ENCODE measurements around the gene ZC3H12D. TPM values are rescaled to one million over a fixed set of nuclear protein-coding genes. Genes with fewer than 3 reads are reported as not detected.
A peak's percentile ranks its signal among the peaks of the same experiment; 100 is the strongest.

Gene ZC3H12D
- total and polyA plus RNA-seq, 2 of the 13 experiments (the other 11 are each of a cell fraction or from before 2014, with no cell fraction given) = 1.2 to 2.7 TPM

GRCh38 chr6:149499066-149499465 is 14.3 kb upstream of the ZC3H12D start (continued):
- TF ChIP-seq TFDP2 (CRISPR knock-in tag; IDR thresholded peaks at IDR 0.05) (no peak), RARA (CRISPR knock-in tag; IDR thresholded peaks at IDR 0.05) (peak; percentile 41; the same call in 1 of the 2 replicates), FOSL2 (CRISPR knock-in tag; IDR thresholded peaks at IDR 0.05) (peak; percentile 38; the same call in 1 of the 2 replicates), ZNF335 (CRISPR knock-in tag; IDR thresholded peaks at IDR 0.05) (0 out of 2 replicates have a peak, but pooled peaks have one; percentile 25), SOX5 (CRISPR knock-in tag; IDR thresholded peaks at IDR 0.05; ENCODE audit: borderline replicate concordance) (peak; percentile 27; the same call in 1 of the 2 replicates), FOXA3 (CRISPR knock-in tag; IDR thresholded peaks at IDR 0.05) (peak; percentile 69), MXD4 (CRISPR knock-in tag; IDR thresholded peaks at IDR 0.05) (no peak), CREB1 (IDR thresholded peaks at IDR 0.05) (no peak), CREB1 (CRISPR knock-in tag; IDR thresholded peaks at IDR 0.05) (0 out of 2 replicates have a peak, but pooled peaks have one; percentile 20), MTA3 (CRISPR knock-in tag; IDR thresholded peaks at IDR 0.05) (no peak)
- TF ChIP-seq, protein P1, sequence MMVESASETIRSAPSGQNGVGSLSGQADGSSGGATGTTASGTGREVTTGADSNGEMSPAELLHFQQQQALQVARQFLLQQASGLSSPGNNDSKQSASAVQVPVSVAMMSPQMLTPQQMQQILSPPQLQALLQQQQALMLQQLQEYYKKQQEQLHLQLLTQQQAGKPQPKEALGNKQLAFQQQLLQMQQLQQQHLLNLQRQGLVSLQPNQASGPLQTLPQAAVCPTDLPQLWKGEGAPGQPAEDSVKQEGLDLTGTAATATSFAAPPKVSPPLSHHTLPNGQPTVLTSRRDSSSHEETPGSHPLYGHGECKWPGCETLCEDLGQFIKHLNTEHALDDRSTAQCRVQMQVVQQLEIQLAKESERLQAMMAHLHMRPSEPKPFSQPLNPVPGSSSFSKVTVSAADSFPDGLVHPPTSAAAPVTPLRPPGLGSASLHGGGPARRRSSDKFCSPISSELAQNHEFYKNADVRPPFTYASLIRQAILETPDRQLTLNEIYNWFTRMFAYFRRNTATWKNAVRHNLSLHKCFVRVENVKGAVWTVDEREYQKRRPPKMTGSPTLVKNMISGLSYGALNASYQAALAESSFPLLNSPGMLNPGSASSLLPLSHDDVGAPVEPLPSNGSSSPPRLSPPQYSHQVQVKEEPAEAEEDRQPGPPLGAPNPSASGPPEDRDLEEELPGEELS (CRISPR knock-in tag; IDR thresholded peaks at IDR 0.05) = 0 out of 2 replicates have a peak, but pooled peaks have one; percentile 30
- TF ChIP-seq, protein P2, sequence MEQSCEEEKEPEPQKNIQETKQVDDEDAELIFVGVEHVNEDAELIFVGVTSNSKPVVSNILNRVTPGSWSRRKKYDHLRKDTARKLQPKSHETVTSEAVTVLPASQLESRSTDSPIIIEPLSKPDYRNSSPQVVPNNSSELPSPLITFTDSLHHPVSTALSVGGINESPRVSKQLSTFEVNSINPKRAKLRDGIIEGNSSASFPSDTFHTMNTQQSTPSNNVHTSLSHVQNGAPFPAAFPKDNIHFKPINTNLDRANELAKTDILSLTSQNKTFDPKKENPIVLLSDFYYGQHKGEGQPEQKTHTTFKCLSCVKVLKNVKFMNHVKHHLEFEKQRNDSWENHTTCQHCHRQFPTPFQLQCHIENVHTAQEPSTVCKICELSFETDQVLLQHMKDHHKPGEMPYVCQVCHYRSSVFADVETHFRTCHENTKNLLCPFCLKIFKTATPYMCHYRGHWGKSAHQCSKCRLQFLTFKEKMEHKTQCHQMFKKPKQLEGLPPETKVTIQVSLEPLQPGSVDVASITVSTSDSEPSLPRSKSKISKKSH (CRISPR knock-in tag; IDR thresholded peaks at IDR 0.05; ENCODE audit: borderline replicate concordance) = no peak
- TF ChIP-seq, protein P3, sequence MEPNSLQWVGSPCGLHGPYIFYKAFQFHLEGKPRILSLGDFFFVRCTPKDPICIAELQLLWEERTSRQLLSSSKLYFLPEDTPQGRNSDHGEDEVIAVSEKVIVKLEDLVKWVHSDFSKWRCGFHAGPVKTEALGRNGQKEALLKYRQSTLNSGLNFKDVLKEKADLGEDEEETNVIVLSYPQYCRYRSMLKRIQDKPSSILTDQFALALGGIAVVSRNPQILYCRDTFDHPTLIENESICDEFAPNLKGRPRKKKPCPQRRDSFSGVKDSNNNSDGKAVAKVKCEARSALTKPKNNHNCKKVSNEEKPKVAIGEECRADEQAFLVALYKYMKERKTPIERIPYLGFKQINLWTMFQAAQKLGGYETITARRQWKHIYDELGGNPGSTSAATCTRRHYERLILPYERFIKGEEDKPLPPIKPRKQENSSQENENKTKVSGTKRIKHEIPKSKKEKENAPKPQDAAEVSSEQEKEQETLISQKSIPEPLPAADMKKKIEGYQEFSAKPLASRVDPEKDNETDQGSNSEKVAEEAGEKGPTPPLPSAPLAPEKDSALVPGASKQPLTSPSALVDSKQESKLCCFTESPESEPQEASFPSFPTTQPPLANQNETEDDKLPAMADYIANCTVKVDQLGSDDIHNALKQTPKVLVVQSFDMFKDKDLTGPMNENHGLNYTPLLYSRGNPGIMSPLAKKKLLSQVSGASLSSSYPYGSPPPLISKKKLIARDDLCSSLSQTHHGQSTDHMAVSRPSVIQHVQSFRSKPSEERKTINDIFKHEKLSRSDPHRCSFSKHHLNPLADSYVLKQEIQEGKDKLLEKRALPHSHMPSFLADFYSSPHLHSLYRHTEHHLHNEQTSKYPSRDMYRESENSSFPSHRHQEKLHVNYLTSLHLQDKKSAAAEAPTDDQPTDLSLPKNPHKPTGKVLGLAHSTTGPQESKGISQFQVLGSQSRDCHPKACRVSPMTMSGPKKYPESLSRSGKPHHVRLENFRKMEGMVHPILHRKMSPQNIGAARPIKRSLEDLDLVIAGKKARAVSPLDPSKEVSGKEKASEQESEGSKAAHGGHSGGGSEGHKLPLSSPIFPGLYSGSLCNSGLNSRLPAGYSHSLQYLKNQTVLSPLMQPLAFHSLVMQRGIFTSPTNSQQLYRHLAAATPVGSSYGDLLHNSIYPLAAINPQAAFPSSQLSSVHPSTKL (CRISPR knock-in tag; IDR thresholded peaks at IDR 0.05) = peak; percentile 50
- TF ChIP-seq, protein P4, sequence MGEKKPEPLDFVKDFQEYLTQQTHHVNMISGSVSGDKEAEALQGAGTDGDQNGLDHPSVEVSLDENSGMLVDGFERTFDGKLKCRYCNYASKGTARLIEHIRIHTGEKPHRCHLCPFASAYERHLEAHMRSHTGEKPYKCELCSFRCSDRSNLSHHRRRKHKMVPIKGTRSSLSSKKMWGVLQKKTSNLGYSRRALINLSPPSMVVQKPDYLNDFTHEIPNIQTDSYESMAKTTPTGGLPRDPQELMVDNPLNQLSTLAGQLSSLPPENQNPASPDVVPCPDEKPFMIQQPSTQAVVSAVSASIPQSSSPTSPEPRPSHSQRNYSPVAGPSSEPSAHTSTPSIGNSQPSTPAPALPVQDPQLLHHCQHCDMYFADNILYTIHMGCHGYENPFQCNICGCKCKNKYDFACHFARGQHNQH (CRISPR knock-in tag; IDR thresholded peaks at IDR 0.05) = 0 out of 2 replicates have a peak, but pooled peaks have one; percentile 37
- TF ChIP-seq, protein P5, sequence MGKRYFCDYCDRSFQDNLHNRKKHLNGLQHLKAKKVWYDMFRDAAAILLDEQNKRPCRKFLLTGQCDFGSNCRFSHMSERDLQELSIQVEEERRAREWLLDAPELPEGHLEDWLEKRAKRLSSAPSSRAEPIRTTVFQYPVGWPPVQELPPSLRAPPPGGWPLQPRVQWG (CRISPR knock-in tag; IDR thresholded peaks at IDR 0.05; ENCODE audit: borderline replicate concordance, low read depth) = no peak

All from HepG2 (cell line).